ENCODE data around the gene RNF222. TPM values are rescaled to one million over a fixed set of nuclear protein-coding genes. Genes with fewer than 3 reads are reported as not detected.

The RNF222 gene
- total and polyA plus RNA-seq, 10 of the 15 experiments (the other 5 are each of a cell fraction or from before 2014, with no cell fraction given), result not detected

DNA sequence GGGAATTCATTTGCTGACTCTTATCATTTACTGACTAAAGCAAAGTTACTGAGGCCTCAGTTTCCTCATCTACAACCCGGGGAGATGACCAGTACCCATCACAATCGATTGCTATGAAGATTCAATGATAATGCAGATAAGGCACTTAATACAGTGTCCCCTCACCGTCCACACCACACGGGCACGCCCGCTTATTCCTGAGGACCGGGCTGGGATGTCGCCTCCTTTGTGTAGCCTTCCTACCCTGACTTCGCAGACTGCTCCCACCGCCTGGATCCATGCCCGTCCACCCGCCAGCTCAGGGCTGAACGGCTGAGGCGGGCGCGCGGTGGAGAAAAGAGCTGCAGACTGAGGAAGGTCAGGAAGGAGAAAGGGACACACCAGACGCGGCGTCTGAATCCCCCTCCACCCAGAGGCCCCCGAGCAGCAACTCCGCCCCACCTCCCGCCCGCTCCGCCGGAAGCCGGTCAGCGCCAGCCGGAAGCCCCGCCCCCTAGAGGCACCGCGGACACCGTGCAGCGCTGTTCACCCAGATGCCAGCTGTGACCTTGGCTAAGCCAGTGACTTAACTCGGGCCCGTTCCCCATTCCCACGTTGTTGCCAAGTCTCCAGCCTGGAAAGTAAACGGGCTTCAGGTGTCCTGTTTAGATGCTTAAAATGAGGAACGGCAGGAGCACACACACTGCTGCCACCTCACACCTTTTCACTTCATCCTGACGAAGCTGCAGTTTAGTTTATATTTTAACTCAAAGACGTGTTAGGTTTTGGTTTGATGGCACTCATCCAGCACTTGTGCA is 21.2 kb downstream of the RNF222 start, which contains the start of gene KRABD2 (continued):
- TF ChIP-seq MLLT1 (IDR thresholded peaks at IDR 0.05) (no peak; the same call in 1 of the 2 replicates), CBFB (IDR thresholded peaks at IDR 0.05; ENCODE audit: low read depth) (0 out of 2 replicates have a peak, but pooled peaks have one; percentile 57), IRF4 (IDR thresholded peaks at IDR 0.05; ENCODE audit: low read depth, low read length) (no peak), GABPA (IDR thresholded peaks at IDR 0.05; ENCODE audit: low read depth) (peak; percentile 90), ZBTB4 (CRISPR knock-in tag; IDR thresholded peaks at IDR 0.05) (no peak), IRF5 (IDR thresholded peaks at IDR 0.05; ENCODE audit: borderline replicate concordance) (no peak), MTA3 (IDR thresholded peaks at IDR 0.05; ENCODE audit: borderline replicate concordance, low read length) (peak; percentile 96; the same call in 1 of the 2 replicates), CHD4 (IDR thresholded peaks at IDR 0.05) (no peak), SIN3A (IDR thresholded peaks at IDR 0.05; ENCODE audit: low read depth, low read length) (no peak), SMAD1 (IDR thresholded peaks at IDR 0.05; ENCODE audit: low read depth, partially characterized antibody) (no peak), NFYA (IDR thresholded peaks at IDR 0.05; ENCODE audit: borderline replicate concordance, low read depth, low read length) (no peak), CHD2 (IDR thresholded peaks at IDR 0.05; ENCODE audit: borderline replicate concordance, low read depth, low read length) (peak; percentile 47; the same call in 1 of the 2 replicates)
